H1 (cell line): ENCODE data around the gene KIF3B. TPM values are rescaled to one million over a fixed set of nuclear protein-coding genes. Genes with fewer than 3 reads are reported as not detected.

ENCODE experiments used
- CTCF ChIA-PET: fragments of 300-600 bp; sonication (Branson Sonifier 250); formaldehyde crosslinking; loops from one replicate; lab custom pipeline; 2021; ENCODE audit not compliant: partially characterized antibody; lab: Charles Lee
- POLR2A ChIA-PET: fragments of 300-600 bp; sonication (Branson Sonifier 250); formaldehyde crosslinking; loops from one replicate; lab custom pipeline; 2021; ENCODE audit warnings: inconsistent platforms; ENCODE audit not compliant: partially characterized antibody; lab: Charles Lee
- DNase-seq, 2 experiments: peaks; one replicate each; pipeline versions ENCODE4 v3.0.0 to v3.0.0-alpha.2; 2010 to 2022; ENCODE audit warnings: low spot score in 2 of 2, low read depth in 1 of 2, mixed read lengths in 1 of 2
- FAIRE-seq: peaks from 2 replicates; lab custom pipeline; 2011; peaks lifted over from hg19 to GRCh38; lab: Jason Lieb, UNC
- H2AFZ ChIP-seq: 2 replicates; pipeline ENCODE4 v1.8.1; 2012; ENCODE audit warnings: low read length, inconsistent platforms
- H2AK5ac ChIP-seq: 2 replicates; pipeline ENCODE4 v1.6.1; 2013; ENCODE audit warnings: low read depth, low read length
- H2BK120ac ChIP-seq: replicated peaks from 2 replicates; pipeline ENCODE3; 2013; ENCODE audit warnings: low read depth, low read length, inconsistent platforms
- H2BK12ac ChIP-seq: 2 replicates; pipeline ENCODE4 v1.6.1; 2013; ENCODE audit warnings: low read depth, low read length
- H2BK15ac ChIP-seq: 2 replicates; pipeline ENCODE4 v1.6.1; 2013; ENCODE audit warnings: low read length
- H2BK20ac ChIP-seq: 2 replicates; pipeline ENCODE4 v1.6.1; 2013; ENCODE audit warnings: low read length
- H2BK5ac ChIP-seq: 2 replicates; pipeline ENCODE4 v1.6.1; 2013; ENCODE audit warnings: low read depth, low read length
- H3K14ac ChIP-seq: 2 replicates; pipeline ENCODE4 v1.6.1; 2013; ENCODE audit warnings: inconsistent platforms; ENCODE audit not compliant: insufficient read length
- H3K18ac ChIP-seq: 2 replicates; pipeline ENCODE4 v1.6.1; 2013; ENCODE audit warnings: low read length; ENCODE audit errors: extremely low read depth
- H3K23ac ChIP-seq: 2 replicates; pipeline ENCODE4 v1.6.1; 2013; ENCODE audit warnings: inconsistent platforms; ENCODE audit not compliant: insufficient read length
- H3K23me2 ChIP-seq: 2 replicates; pipeline ENCODE4 v1.6.1; 2013; ENCODE audit warnings: low read depth, low read length
- H3K27ac ChIP-seq: 2 replicates; pipeline ENCODE4 v1.6.1; 2011; ENCODE audit warnings: low read depth, low read length, inconsistent platforms
- H3K27me3 ChIP-seq, 4 experiments: replicated peaks in 1 of 4; 1 replicate in 1 of 4; 2 replicates in 3 of 4; pipeline versions ENCODE4 v1.6.1 to v1.8.1; 2011 to 2013; ENCODE audit warnings: low read length in 3 of 4, mild to moderate bottlenecking in 3 of 4, inconsistent platforms in 2 of 4, mixed read lengths in 2 of 4, moderate library complexity in 1 of 4; ENCODE audit not compliant: control insufficient read depth in 3 of 4, insufficient read depth in 3 of 4; ENCODE audit errors: extremely low read depth in 1 of 4
- H3K36me3 ChIP-seq, 4 experiments: 2 replicates each; pipeline versions ENCODE4 v1.6.1 to v1.8.1; 2011 to 2013; ENCODE audit warnings: mild to moderate bottlenecking in 4 of 4, low read length in 3 of 4, moderate library complexity in 2 of 4, control low read depth in 1 of 4, inconsistent platforms in 1 of 4; ENCODE audit not compliant: insufficient read depth in 4 of 4, control insufficient read depth in 2 of 4
- H3K4ac ChIP-seq: replicated peaks from 2 replicates; pipeline ENCODE3; 2013; ENCODE audit warnings: low read length, low read depth, mixed read lengths, inconsistent platforms; ENCODE audit not compliant: insufficient read length
- H3K4me1 ChIP-seq, 4 experiments: replicated peaks in 1 of 4; 1 replicate in 1 of 4; 2 replicates in 3 of 4; pipeline versions ENCODE4 v1.6.1 to v1.8.1; 2011 to 2013; ENCODE audit warnings: low read length in 3 of 4, inconsistent platforms in 2 of 4, mixed read lengths in 1 of 4; ENCODE audit not compliant: insufficient read depth in 4 of 4, control insufficient read depth in 3 of 4
- H3K4me2 ChIP-seq, 2 experiments: 2 replicates each; pipeline versions ENCODE4 v1.6.1 to v1.8.1; 2011 to 2013; ENCODE audit warnings: low read depth in 2 of 2, low read length in 2 of 2, control low read depth in 1 of 2, inconsistent platforms in 1 of 2, mild to moderate bottlenecking in 1 of 2; ENCODE audit not compliant: insufficient read depth in 1 of 2
- H3K4me3 ChIP-seq, 4 experiments: fragments of 200-600, 300-600 bp in 1 of 4; sonication (generic), shearing (Covaris generic), sonication (Bioruptor Twin) in 1 of 4; 2 replicates each; pipeline versions ENCODE4 v1.5.1 to v1.8.1; 2011 to 2016; ENCODE audit warnings: low read length in 4 of 4, low read depth in 3 of 4, control low read depth in 2 of 4, inconsistent platforms in 2 of 4, mild to moderate bottlenecking in 2 of 4, mixed read lengths in 1 of 4, moderate library complexity in 1 of 4; ENCODE audit not compliant: insufficient read depth in 2 of 4; ENCODE audit errors: extremely low read depth in 1 of 4
- H3K56ac ChIP-seq: replicated peaks from 2 replicates; pipeline ENCODE3; 2013; ENCODE audit warnings: low read depth, mild to moderate bottlenecking, mixed read lengths, low read length, inconsistent platforms; ENCODE audit not compliant: insufficient read length
- H3K79me1 ChIP-seq: 2 replicates; pipeline ENCODE4 v1.6.1; 2013; ENCODE audit warnings: low read depth, low read length, control low read depth
- H3K79me2 ChIP-seq, 2 experiments: 2 replicates each; pipeline versions ENCODE4 v1.6.1 to v1.8.1; 2012 to 2013; ENCODE audit warnings: low read length in 2 of 2, mild to moderate bottlenecking in 2 of 2, inconsistent platforms in 1 of 2; ENCODE audit not compliant: insufficient read depth in 2 of 2, control insufficient read depth in 1 of 2
- H3K9ac ChIP-seq, 4 experiments: replicated peaks in 1 of 4; 1 replicate in 1 of 4; 2 replicates in 3 of 4; pipeline versions ENCODE4 v1.6.1 to v1.8.1; 2011 to 2013; ENCODE audit warnings: low read depth in 3 of 4, low read length in 3 of 4, control low read depth in 2 of 4, mild to moderate bottlenecking in 2 of 4, moderate library complexity in 2 of 4, inconsistent platforms in 1 of 4; ENCODE audit errors: extremely low read depth in 1 of 4
- H3K9me3 ChIP-seq, 2 experiments: 2 replicates each; pipeline versions ENCODE4 v1.6.1 to v1.8.1; 2012 to 2013; ENCODE audit warnings: mild to moderate bottlenecking in 2 of 2, moderate library complexity in 2 of 2, control low read depth in 1 of 2, inconsistent platforms in 1 of 2, low read depth in 1 of 2, low read length in 1 of 2, mixed read lengths in 1 of 2; ENCODE audit not compliant: insufficient read depth in 2 of 2
- H4K20me1 ChIP-seq, 2 experiments: replicated peaks in 1 of 2; 2 replicates each; pipeline versions ENCODE3 to v1.8.1; 2011 to 2013; ENCODE audit warnings: inconsistent platforms in 2 of 2, low read length in 2 of 2, mild to moderate bottlenecking in 1 of 2; ENCODE audit not compliant: insufficient read depth in 2 of 2, control insufficient read depth in 1 of 2
- H4K5ac ChIP-seq: 2 replicates; pipeline ENCODE4 v1.6.1; 2013; ENCODE audit warnings: low read length, low read depth, mixed read lengths, inconsistent platforms; ENCODE audit not compliant: insufficient read length
- H4K8ac ChIP-seq: 2 replicates; pipeline ENCODE4 v1.8.0; 2013; ENCODE audit warnings: mild to moderate bottlenecking, moderate library complexity, low read length, inconsistent platforms; ENCODE audit not compliant: insufficient read depth; ENCODE audit errors: extremely low read depth
- H4K91ac ChIP-seq: replicated peaks from 2 replicates; pipeline ENCODE3; 2013; ENCODE audit warnings: low read length, mixed read lengths, inconsistent platforms; ENCODE audit not compliant: insufficient read length
- ATF2 ChIP-seq: IDR thresholded peaks from 2 replicates; pipeline ENCODE4 v1.6.1; 2012; ENCODE audit warnings: low read length, inconsistent platforms
- BACH1 ChIP-seq: IDR thresholded peaks from 2 replicates; pipeline ENCODE4 v1.6.1; 2012; ENCODE audit warnings: low read length, improper control_type of control experiment
- CBX5 ChIP-seq: fragments of 300-800, 300-1000 bp; sonication (generic); IDR thresholded peaks from 2 replicates; pipeline ENCODE4 v1.7.1; 2016; ENCODE audit warnings: antibody characterized with exemption, low read length, low read depth
- EZH2 ChIP-seq: fragments of 200-600 bp; sonication (generic); IDR thresholded peaks from 2 replicates; pipeline ENCODE4 v1.7.1; 2012; ENCODE audit warnings: low read depth, mild to moderate bottlenecking, moderate library complexity, low read length, inconsistent platforms; ENCODE audit not compliant: severe bottlenecking
- GABPA ChIP-seq: IDR thresholded peaks from 2 replicates; pipeline ENCODE4 v1.6.1; 2011; ENCODE audit warnings: mild to moderate bottlenecking, low read length, moderate library complexity, borderline replicate concordance; ENCODE audit not compliant: insufficient read depth
- KDM5A ChIP-seq: fragments of 200-600 bp; IDR thresholded peaks from 2 replicates; pipeline ENCODE4 v1.7.1; 2012; ENCODE audit warnings: mild to moderate bottlenecking, low read length, inconsistent platforms, mixed read lengths
- MAFK ChIP-seq: IDR thresholded peaks from 2 replicates; pipeline ENCODE4 v1.6.1; 2012; ENCODE audit warnings: low read depth, mild to moderate bottlenecking, improper control_type of control experiment, low read length
- NRF1 ChIP-seq: IDR thresholded peaks from 2 replicates; pipeline ENCODE4 v1.6.1; 2011; ENCODE audit warnings: mild to moderate bottlenecking, low read depth, low read length, improper control_type of control experiment
- POLR2A ChIP-seq, 2 experiments: IDR thresholded peaks; 1 replicate in 1 of 2; 2 replicates in 1 of 2; pipeline ENCODE4 v1.6.1; 2011; ENCODE audit warnings: low read depth in 2 of 2, low read length in 2 of 2, mild to moderate bottlenecking in 2 of 2; ENCODE audit errors: control extremely low read depth in 1 of 2
- RAD21 ChIP-seq, 2 experiments: IDR thresholded peaks in 1 of 2; conservative IDR thresholded peaks in 1 of 2; 2 replicates each; pipeline ENCODE4 v1.6.1; 2011; ENCODE audit warnings: low read depth in 2 of 2, low read length in 2 of 2, improper control_type of control experiment in 1 of 2, inconsistent platforms in 1 of 2, mild to moderate bottlenecking in 1 of 2, moderate library complexity in 1 of 2
- RFX5 ChIP-seq: IDR thresholded peaks from 2 replicates; pipeline ENCODE4 v1.6.1; 2011; ENCODE audit warnings: low read depth, low read length, improper control_type of control experiment, borderline replicate concordance
- SIX5 ChIP-seq: IDR thresholded peaks from 2 replicates; pipeline ENCODE4 v1.6.1; 2011; ENCODE audit warnings: mild to moderate bottlenecking, low read depth, low read length
- SP4 ChIP-seq: IDR thresholded peaks from 2 replicates; pipeline ENCODE4 v1.6.1; 2012; ENCODE audit warnings: low read length, inconsistent platforms
- TCF12 ChIP-seq: IDR thresholded peaks from 2 replicates; pipeline ENCODE4 v1.6.1; 2011; ENCODE audit warnings: low read depth, mild to moderate bottlenecking, low read length
- WGBS, 2 experiments: shearing (Covaris generic) in 1 of 2; methylation state at CpG; one replicate each; pipeline versions ENCODE4 v1.1.6 to v1.1.7; 2013 to 2015; ENCODE audit warnings: low lambda C conversion rate in 2 of 2, mixed read lengths in 2 of 2, inconsistent platforms in 1 of 2, low coverage in 1 of 2, missing lambda C conversion rate in 1 of 2; ENCODE audit not compliant: insufficient replicate concordance in 2 of 2, insufficient coverage in 1 of 2, insufficient read length in 1 of 2; ENCODE audit errors: extremely low coverage in 1 of 2, missing lambda C conversion rate in 1 of 2; 5-methylcytosine and 5-hydroxymethylcytosine counted together
- polyA plus RNA-seq, 7 experiments: library from polyadenylated mRNA; depleted of rRNA in 3 of 7; stranded (reverse) in 5 of 7; unstranded in 2 of 7; fragments of >200 nt in 5 of 7; fragments of 200-250 nt in 2 of 7; gene quantifications; 1 replicate in 5 of 7; 2 replicates in 1 of 7; 4 replicates in 1 of 7; pipeline versions ENCODE4 v1.2.1 to v1.2.3, GENCODE V29; 2011 to 2013; ENCODE audit warnings: missing spikeins in 2 of 7, mixed read lengths in 2 of 7
- total RNA-seq: library from RNA; stranded (reverse); fragmentation: NEBNext Ultra II Directional; extraction: Animal tissue kit (Norgen Biotek cat#: 25700); gene quantifications from 2 replicates; pipeline ENCODE4 v1.2.1, GENCODE V29; 2021

KIF3B gene
- total and polyA plus RNA-seq, 2 of the 8 experiments (the other 6 are each of a cell fraction or from before 2014, with no cell fraction given), result 10.1 to 22.4 TPM

GRCh38 chr20:32319100-32319499 lies 41.6 kb downstream of the KIF3B start:
- 91% methylated on average over 6 of the region's 6 CpGs; no CpG with 5 or more reads in 1 of the 2 experiments for WGBS, 2 experiments
- H3K4me2 ChIP-seq, result no peak overlapping the region
- no peak overlapping the region for H3K18ac ChIP-seq
- no peak overlapping the region for H2BK120ac ChIP-seq
- no peak overlapping the region for H3K56ac ChIP-seq
- H2BK15ac ChIP-seq, result no peak overlapping the region
- POLR2A ChIA-PET, result no interaction called here
- no peak overlapping the region for H2BK20ac ChIP-seq
- no peak for DNase-seq
- peaks cover 0 to 10% (median 6%) of the 10 kb centered on the region in 4 experiments; a peak in 2 of 8 replicates for H3K36me3 ChIP-seq
- no peak overlapping the region for H2BK12ac ChIP-seq
- no peak overlapping the region for H3K14ac ChIP-seq
- H4K8ac ChIP-seq, result no peak overlapping the region
- H3K9me3 ChIP-seq, result no peaks in the 10 kb centered on the region
- H3K79me2 ChIP-seq, result no peaks in the 10 kb centered on the region
- no peak overlapping the region for H3K4me3 ChIP-seq
- peaks cover 0 to 3% of the 10 kb centered on the region in 2 experiments for H4K20me1 ChIP-seq
- no peak for FAIRE-seq
- H2BK5ac ChIP-seq, result no peak overlapping the region
- no peak overlapping the region for H3K9ac ChIP-seq
- H3K4ac ChIP-seq, result no peak overlapping the region
- CTCF ChIA-PET, result no interaction called here
- H3K23ac ChIP-seq, result no peak overlapping the region
- H3K27ac ChIP-seq, result no peak overlapping the region
- no peak overlapping the region for H2AFZ ChIP-seq
- 0 out of 2 replicates have a peak, but pooled peaks cover 3% of the 10 kb centered on the region for H3K79me1 ChIP-seq
- H3K27me3 ChIP-seq, result no peaks in the 10 kb centered on the region
- H3K23me2 ChIP-seq, result no peaks in the 10 kb centered on the region; the same call in 1 of the 2 replicates
- no peak overlapping the region for H2AK5ac ChIP-seq
- no peak overlapping the region for H4K91ac ChIP-seq
- no peak overlapping the region for H4K5ac ChIP-seq
- no peaks in the 10 kb centered on the region for H3K4me1 ChIP-seq
- TF ChIP-seq SP4 (no peak), RAD21 (IDR thresholded peaks at IDR 0.05 in 1 of 2, conservative IDR thresholded peaks at IDR 0.05 in 1 of 2; ENCODE audit: low read depth in 2 of 2, low read length in 2 of 2) (no peak), GABPA (no peak), SIX5 (no peak), CBX5 (no peak), NRF1 (no peak), RFX5 (no peak), POLR2A (IDR thresholded peaks at IDR 0.05; ENCODE audit: control extremely low read depth in 1 of 2, low read depth in 2 of 2, low read length in 2 of 2) (no peak), BACH1 (no peak), MAFK (no peak), KDM5A (no peak), ATF2 (no peak), TCF12 (no peak), EZH2 (no peak)
